Neural cell (in vitro differentiated cells): ENCODE data around the gene ZBTB7C. TPM values are rescaled to one million over a fixed set of nuclear protein-coding genes. Genes with fewer than 3 reads are reported as not detected.

ENCODE experiments used
- H2AFZ ChIP-seq: fragments of 200-600, 300-800 bp; sonication (generic), shearing (Covaris generic); 2 replicates; pipeline ENCODE4 v1.6.0; 2014; ENCODE audit warnings: low read depth, mild to moderate bottlenecking, antibody characterized with exemption, low read length, moderate library complexity
- H3F3A ChIP-seq: fragments of 200-600 bp; shearing (Covaris generic); 2 replicates; pipeline ENCODE4 v1.6.1; 2016; ENCODE audit warnings: mild to moderate bottlenecking, moderate library complexity, mixed read lengths, antibody characterized with exemption, low read length; ENCODE audit not compliant: insufficient read depth, poor library complexity, severe bottlenecking
- H3K27ac ChIP-seq: fragments of 200-600, 300-800 bp; sonication (generic), shearing (Covaris generic); 2 replicates; pipeline ENCODE4 v1.5.1; 2014; ENCODE audit warnings: mild to moderate bottlenecking, low read length, moderate library complexity
- H3K27me3 ChIP-seq: fragments of 300-800, 200-600 bp; sonication (generic), shearing (Covaris generic); 2 replicates; pipeline ENCODE4 v1.6.0; 2014; ENCODE audit warnings: mild to moderate bottlenecking, low read depth, low read length, moderate library complexity; ENCODE audit not compliant: insufficient read depth
- H3K36me3 ChIP-seq: fragments of 300-800, 200-600 bp; sonication (generic), shearing (Covaris generic); 2 replicates; pipeline ENCODE4 v1.5.1; 2014; ENCODE audit warnings: mild to moderate bottlenecking, antibody characterized with exemption, low read length, moderate library complexity; ENCODE audit not compliant: insufficient read depth
- H3K4me2 ChIP-seq: fragments of 300-800, 200-600 bp; sonication (generic), shearing (Covaris generic); 2 replicates; pipeline ENCODE4 v1.6.0; 2014; ENCODE audit warnings: mild to moderate bottlenecking, low read length
- H3K4me3 ChIP-seq: fragments of 300-800, 200-600 bp; sonication (generic), shearing (Covaris generic); 2 replicates; pipeline ENCODE4 v1.5.1; 2014; ENCODE audit warnings: mild to moderate bottlenecking, low read length, moderate library complexity
- H3K79me2 ChIP-seq: fragments of 200-600 bp; shearing (Covaris generic); replicated peaks from 2 replicates; pipeline ENCODE4 v1.6.0; 2014; ENCODE audit warnings: mild to moderate bottlenecking, low read length, moderate library complexity; ENCODE audit not compliant: insufficient read depth
- H3K9ac ChIP-seq: fragments of 300-800, 200-600 bp; sonication (generic), shearing (Covaris generic); 2 replicates; pipeline ENCODE4 v1.6.1; 2016; ENCODE audit warnings: mild to moderate bottlenecking, low read length, mixed read lengths
- H3K9me2 ChIP-seq: fragments of 200-600 bp; shearing (Covaris generic); 2 replicates; pipeline ENCODE4 v1.6.1; 2016; ENCODE audit warnings: mild to moderate bottlenecking, low read length, mixed read lengths; ENCODE audit not compliant: insufficient read depth
- H3K9me3 ChIP-seq: fragments of 200-600, 300-800 bp; sonication (generic), shearing (Covaris generic); 2 replicates; pipeline ENCODE4 v1.6.1; 2016; ENCODE audit warnings: mild to moderate bottlenecking, mixed run types, low read length, moderate library complexity, mixed read lengths
- H4K20me1 ChIP-seq: fragments of 200-600 bp; shearing (Covaris generic); 2 replicates; pipeline ENCODE4 v1.6.1; 2016; ENCODE audit warnings: mild to moderate bottlenecking, mixed run types; ENCODE audit not compliant: insufficient read depth
- EP300 ChIP-seq: fragments of 450-650 bp; conservative IDR thresholded peaks from 2 replicates; pipeline ENCODE4 v1.6.1; 2014; ENCODE audit warnings: antibody characterized with exemption, mild to moderate bottlenecking, moderate library complexity; ENCODE audit not compliant: poor library complexity, severe bottlenecking
- EZH2 ChIP-seq: fragments of 200-600, 300-800 bp; shearing (Covaris generic), sonication (generic); IDR thresholded peaks from 2 replicates; pipeline ENCODE4 v1.6.1; 2014; ENCODE audit warnings: antibody characterized with exemption, low read length, borderline replicate concordance, mild to moderate bottlenecking; ENCODE audit not compliant: insufficient read depth, poor library complexity, severe bottlenecking
- MXI1 ChIP-seq: fragments of 450-650 bp; conservative IDR thresholded peaks from 2 replicates; pipeline ENCODE4 v1.6.1; 2014; ENCODE audit warnings: antibody characterized with exemption, mild to moderate bottlenecking; ENCODE audit not compliant: poor library complexity, severe bottlenecking
- POLR2AphosphoS5 ChIP-seq: IDR thresholded peaks from 2 replicates; pipeline ENCODE4 v1.6.1; 2012
- RAD21 ChIP-seq: fragments of 450-650 bp; conservative IDR thresholded peaks from 2 replicates; pipeline ENCODE4 v1.6.1; 2014; ENCODE audit warnings: antibody characterized with exemption, mild to moderate bottlenecking, moderate library complexity
- SMC3 ChIP-seq: fragments of 450-650 bp; conservative IDR thresholded peaks from 2 replicates; pipeline ENCODE4 v1.6.1; 2014; ENCODE audit warnings: antibody characterized with exemption, mild to moderate bottlenecking, moderate library complexity; ENCODE audit not compliant: poor library complexity
- TAF1 ChIP-seq: IDR thresholded peaks from 2 replicates; pipeline ENCODE4 v1.6.1; 2012; ENCODE audit warnings: low read depth
- polyA plus RNA-seq: library from polyadenylated mRNA; depleted of rRNA; stranded (reverse); fragments of >200 nt; gene quantifications from 2 replicates; pipeline ENCODE4 v1.2.3, GENCODE V29; 2014
- TF ChIP-seq, protein P1 (sequence below): fragments of 450-650 bp; IDR thresholded peaks from 2 replicates; pipeline ENCODE4 v1.5.1; 2014; ENCODE audit warnings: antibody characterized with exemption, mild to moderate bottlenecking, moderate library complexity; ENCODE audit not compliant: poor library complexity, severe bottlenecking
- TF ChIP-seq, protein P2 (sequence below): IDR thresholded peaks from 2 replicates; pipeline ENCODE4 v1.6.1; 2012; ENCODE audit warnings: borderline replicate concordance

Gene ZBTB7C
- polyA plus RNA-seq, 1 donor from 2014 or later, result 2.4 TPM

DNA sequence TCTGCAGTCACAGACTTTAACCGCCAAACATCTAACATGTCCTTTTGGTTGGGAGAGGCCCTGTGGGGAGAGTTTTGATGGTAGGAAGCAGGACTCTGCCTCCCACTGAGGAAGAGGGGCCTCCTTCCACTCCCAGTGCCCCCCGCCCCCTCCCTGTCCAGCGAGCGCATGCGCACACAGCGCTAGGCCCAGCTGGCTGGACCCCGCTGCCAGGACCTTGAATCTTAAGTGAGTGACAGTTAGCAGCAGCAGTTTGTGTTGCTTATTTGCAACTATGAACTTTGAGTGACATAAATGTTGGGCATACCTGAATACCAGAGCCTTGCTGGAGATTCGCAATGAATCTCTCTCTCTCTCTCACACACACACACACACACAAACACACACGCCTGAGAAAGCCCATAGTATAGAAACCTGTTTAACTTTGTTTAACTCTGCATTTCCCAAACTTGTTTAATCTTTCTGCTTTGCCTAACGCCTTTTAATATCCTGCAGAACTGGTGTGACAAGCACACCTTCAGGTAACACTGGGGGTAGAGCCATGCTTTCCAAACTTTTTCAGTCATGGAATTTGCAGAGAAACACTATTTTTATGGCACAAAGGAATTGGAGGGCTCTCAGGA lies 344.1 kb downstream of the ZBTB7C start:
- Histone ChIP-seq H3K4me2 (no peak overlapping the region), H3K79me2 (no peaks in the 10 kb centered on the region), H3K36me3 (no peaks in the 10 kb centered on the region), H3K9me2 (no peaks in the 10 kb centered on the region), H3F3A (no peaks in the 10 kb centered on the region), H4K20me1 (no peaks in the 10 kb centered on the region), H3K27me3 (no peaks in the 10 kb centered on the region), H2AFZ (no peak overlapping the region), H3K27ac (no peak overlapping the region), H3K9me3 (no peaks in the 10 kb centered on the region), H3K9ac (no peak overlapping the region), H3K4me3 (no peak overlapping the region)
- TF ChIP-seq, protein P1, sequence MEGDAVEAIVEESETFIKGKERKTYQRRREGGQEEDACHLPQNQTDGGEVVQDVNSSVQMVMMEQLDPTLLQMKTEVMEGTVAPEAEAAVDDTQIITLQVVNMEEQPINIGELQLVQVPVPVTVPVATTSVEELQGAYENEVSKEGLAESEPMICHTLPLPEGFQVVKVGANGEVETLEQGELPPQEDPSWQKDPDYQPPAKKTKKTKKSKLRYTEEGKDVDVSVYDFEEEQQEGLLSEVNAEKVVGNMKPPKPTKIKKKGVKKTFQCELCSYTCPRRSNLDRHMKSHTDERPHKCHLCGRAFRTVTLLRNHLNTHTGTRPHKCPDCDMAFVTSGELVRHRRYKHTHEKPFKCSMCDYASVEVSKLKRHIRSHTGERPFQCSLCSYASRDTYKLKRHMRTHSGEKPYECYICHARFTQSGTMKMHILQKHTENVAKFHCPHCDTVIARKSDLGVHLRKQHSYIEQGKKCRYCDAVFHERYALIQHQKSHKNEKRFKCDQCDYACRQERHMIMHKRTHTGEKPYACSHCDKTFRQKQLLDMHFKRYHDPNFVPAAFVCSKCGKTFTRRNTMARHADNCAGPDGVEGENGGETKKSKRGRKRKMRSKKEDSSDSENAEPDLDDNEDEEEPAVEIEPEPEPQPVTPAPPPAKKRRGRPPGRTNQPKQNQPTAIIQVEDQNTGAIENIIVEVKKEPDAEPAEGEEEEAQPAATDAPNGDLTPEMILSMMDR, result no peak
- no peak for TF ChIP-seq RAD21
- TF ChIP-seq POLR2AphosphoS5, result no peak
- no peak for TF ChIP-seq EP300
- no peak for TF ChIP-seq MXI1
- TF ChIP-seq SMC3, result no peak
- no peak for TF ChIP-seq EZH2
- TF ChIP-seq TAF1, result no peak
- TF ChIP-seq, protein P2, sequence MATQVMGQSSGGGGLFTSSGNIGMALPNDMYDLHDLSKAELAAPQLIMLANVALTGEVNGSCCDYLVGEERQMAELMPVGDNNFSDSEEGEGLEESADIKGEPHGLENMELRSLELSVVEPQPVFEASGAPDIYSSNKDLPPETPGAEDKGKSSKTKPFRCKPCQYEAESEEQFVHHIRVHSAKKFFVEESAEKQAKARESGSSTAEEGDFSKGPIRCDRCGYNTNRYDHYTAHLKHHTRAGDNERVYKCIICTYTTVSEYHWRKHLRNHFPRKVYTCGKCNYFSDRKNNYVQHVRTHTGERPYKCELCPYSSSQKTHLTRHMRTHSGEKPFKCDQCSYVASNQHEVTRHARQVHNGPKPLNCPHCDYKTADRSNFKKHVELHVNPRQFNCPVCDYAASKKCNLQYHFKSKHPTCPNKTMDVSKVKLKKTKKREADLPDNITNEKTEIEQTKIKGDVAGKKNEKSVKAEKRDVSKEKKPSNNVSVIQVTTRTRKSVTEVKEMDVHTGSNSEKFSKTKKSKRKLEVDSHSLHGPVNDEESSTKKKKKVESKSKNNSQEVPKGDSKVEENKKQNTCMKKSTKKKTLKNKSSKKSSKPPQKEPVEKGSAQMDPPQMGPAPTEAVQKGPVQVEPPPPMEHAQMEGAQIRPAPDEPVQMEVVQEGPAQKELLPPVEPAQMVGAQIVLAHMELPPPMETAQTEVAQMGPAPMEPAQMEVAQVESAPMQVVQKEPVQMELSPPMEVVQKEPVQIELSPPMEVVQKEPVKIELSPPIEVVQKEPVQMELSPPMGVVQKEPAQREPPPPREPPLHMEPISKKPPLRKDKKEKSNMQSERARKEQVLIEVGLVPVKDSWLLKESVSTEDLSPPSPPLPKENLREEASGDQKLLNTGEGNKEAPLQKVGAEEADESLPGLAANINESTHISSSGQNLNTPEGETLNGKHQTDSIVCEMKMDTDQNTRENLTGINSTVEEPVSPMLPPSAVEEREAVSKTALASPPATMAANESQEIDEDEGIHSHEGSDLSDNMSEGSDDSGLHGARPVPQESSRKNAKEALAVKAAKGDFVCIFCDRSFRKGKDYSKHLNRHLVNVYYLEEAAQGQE, result no peak

DNA sequence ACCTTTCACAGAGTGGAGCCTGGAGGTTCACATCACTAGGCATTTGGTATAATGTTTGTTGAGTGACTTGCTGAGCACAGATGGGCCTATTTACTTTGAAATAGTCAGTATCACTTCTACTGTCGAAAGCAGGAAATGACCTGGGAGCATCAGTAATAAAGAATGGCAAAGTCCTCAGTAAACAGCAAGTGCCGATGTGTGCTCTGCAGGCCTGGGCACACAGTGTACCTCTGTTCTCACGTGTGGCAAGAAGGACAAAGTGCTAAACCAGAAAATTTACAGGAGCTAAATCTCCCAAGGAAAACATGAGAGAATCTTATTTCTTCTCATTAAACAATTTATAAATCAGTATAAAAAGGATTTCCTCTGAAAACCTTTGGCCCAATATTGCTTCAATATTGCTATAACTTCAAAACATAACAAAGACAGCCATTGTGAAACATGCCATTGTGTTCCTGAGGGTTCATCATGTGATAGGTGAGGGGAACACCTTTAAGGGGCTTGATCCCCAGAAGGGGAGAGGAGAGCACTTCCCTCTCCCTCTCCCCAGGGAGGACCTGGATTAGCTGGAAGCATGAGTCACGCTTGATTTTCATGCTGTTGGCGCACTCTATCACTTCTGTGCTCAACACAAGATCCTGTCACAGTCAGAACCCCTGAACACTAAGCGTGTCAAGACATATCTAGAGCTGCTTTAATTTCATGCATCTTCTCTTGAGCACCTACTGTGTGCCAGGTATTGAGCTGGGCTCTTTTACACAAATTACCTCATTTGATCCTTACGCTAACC lies 347.2 kb downstream of the ZBTB7C start:
- TF ChIP-seq, protein P1, result no peak
- no peak for TF ChIP-seq MXI1
- TF ChIP-seq TAF1, result no peak
- no peak for TF ChIP-seq POLR2AphosphoS5
- no peak for TF ChIP-seq EZH2
- no peak for TF ChIP-seq SMC3
- TF ChIP-seq EP300, result no peak
- TF ChIP-seq, protein P2, result no peak
- Histone ChIP-seq H3K79me2 (no peaks in the 10 kb centered on the region), H3K36me3 (no peaks in the 10 kb centered on the region), H3K4me3 (no peak overlapping the region), H3K27me3 (no peaks in the 10 kb centered on the region), H3F3A (no peaks in the 10 kb centered on the region), H2AFZ (no peak overlapping the region), H3K4me2 (no peak overlapping the region), H3K9ac (no peak overlapping the region), H3K9me2 (no peaks in the 10 kb centered on the region), H4K20me1 (no peaks in the 10 kb centered on the region), H3K27ac (no peak overlapping the region), H3K9me3 (no peaks in the 10 kb centered on the region)
